Measurements from ENCODE around the gene SPRY1.
A peak's percentile ranks its signal among the peaks of the same experiment; 100 is the strongest.

Gene SPRY1

GRCh38 chr4:123449362-123449761 is 52.8 kb downstream of the SPRY1 start:
- Histone ChIP-seq H3K4me2 (ENCODE audit: low read depth, low read length, poor library complexity, severe bottlenecking) (peak overlapping the region; percentile 13), H4K20me1 (ENCODE audit: insufficient read depth, low read length, poor library complexity, severe bottlenecking) (no peaks in the 10 kb centered on the region), H3K36me3 (ENCODE audit: insufficient read depth, low read length) (no peaks in the 10 kb centered on the region), H3F3A (ENCODE audit: low read depth) (no peaks in the 10 kb centered on the region), H3K9me2 (replicated peaks; ENCODE audit: low read depth, low read length) (no peaks in the 10 kb centered on the region), H3K9me3 (ENCODE audit: insufficient read depth, low read depth, low read length) (no peaks in the 10 kb centered on the region), H3K9ac (ENCODE audit: low read depth, low read length, poor library complexity, severe bottlenecking) (no peak overlapping the region), H3K4me3 (ENCODE audit: low read length, poor library complexity, severe bottlenecking) (no peak overlapping the region), H3K4me1 (ENCODE audit: insufficient read depth, low read length, poor library complexity, severe bottlenecking) (peaks cover 25% of the 10 kb centered on the region), H3K27me3 (ENCODE audit: insufficient read depth, low read length, poor library complexity, severe bottlenecking) (no peaks in the 10 kb centered on the region), H3K79me2 (ENCODE audit: insufficient read depth, low read length) (no peaks in the 10 kb centered on the region), H2AFZ (ENCODE audit: low read length) (no peak overlapping the region)
- TF ChIP-seq EZH2phosphoT487 (IDR thresholded peaks at IDR 0.05; ENCODE audit: borderline replicate concordance) (no peak), CTCF (conservative IDR thresholded peaks at IDR 0.05; ENCODE audit: low read length) (no peak)

- Histone ChIP-seq H2AFZ (ENCODE audit: low read length) (no peak overlapping the region), H3K4me2 (ENCODE audit: low read depth, low read length, poor library complexity, severe bottlenecking) (peak overlapping the region; percentile 13), H3K4me1 (ENCODE audit: insufficient read depth, low read length, poor library complexity, severe bottlenecking) (peaks cover 22% of the 10 kb centered on the region)
These were observed 53.2 kb downstream of the SPRY1 start for GRCh38 chr4:123449780-123450179.

GRCh38 chr4:123450393-123450792 is 53.8 kb downstream of the SPRY1 start:
- H3K9ac ChIP-seq (ENCODE audit: low read depth, low read length, poor library complexity, severe bottlenecking), result no peak overlapping the region
- H3K36me3 ChIP-seq (ENCODE audit: insufficient read depth, low read length), result no peaks in the 10 kb centered on the region
- no peaks in the 10 kb centered on the region for H3K9me3 ChIP-seq (ENCODE audit: insufficient read depth, low read depth, low read length)
- H3K27me3 ChIP-seq (ENCODE audit: insufficient read depth, low read length, poor library complexity, severe bottlenecking), result no peaks in the 10 kb centered on the region
- no peaks in the 10 kb centered on the region for H4K20me1 ChIP-seq (ENCODE audit: insufficient read depth, low read length, poor library complexity, severe bottlenecking)
- TF ChIP-seq CTCF (conservative IDR thresholded peaks at IDR 0.05; ENCODE audit: low read length) (no peak), EZH2phosphoT487 (IDR thresholded peaks at IDR 0.05; ENCODE audit: borderline replicate concordance) (no peak)
- H3K9me2 ChIP-seq (replicated peaks; ENCODE audit: low read depth, low read length), result no peaks in the 10 kb centered on the region
- H3K4me3 ChIP-seq (ENCODE audit: low read length, poor library complexity, severe bottlenecking), result no peak overlapping the region
- no peaks in the 10 kb centered on the region for H3K79me2 ChIP-seq (ENCODE audit: insufficient read depth, low read length)
- no peak overlapping the region for H3K4me2 ChIP-seq (ENCODE audit: low read depth, low read length, poor library complexity, severe bottlenecking)
- H3K4me1 ChIP-seq (ENCODE audit: insufficient read depth, low read length, poor library complexity, severe bottlenecking), result peaks cover 18% of the 10 kb centered on the region
- no peaks in the 10 kb centered on the region for H3F3A ChIP-seq (ENCODE audit: low read depth)
- no peak overlapping the region for H2AFZ ChIP-seq (ENCODE audit: low read length)

More at GRCh38 chr4:123449780-123450179, 53.2 kb downstream of the SPRY1 start:
- H3K9me3 ChIP-seq (ENCODE audit: insufficient read depth, low read depth, low read length), result no peaks in the 10 kb centered on the region
- no peaks in the 10 kb centered on the region for H3K36me3 ChIP-seq (ENCODE audit: insufficient read depth, low read length)
- H3K27me3 ChIP-seq (ENCODE audit: insufficient read depth, low read length, poor library complexity, severe bottlenecking), result no peaks in the 10 kb centered on the region
- no peak overlapping the region for H3K9ac ChIP-seq (ENCODE audit: low read depth, low read length, poor library complexity, severe bottlenecking)
- H3K9me2 ChIP-seq (replicated peaks; ENCODE audit: low read depth, low read length), result no peaks in the 10 kb centered on the region
- no peaks in the 10 kb centered on the region for H3F3A ChIP-seq (ENCODE audit: low read depth)
- no peaks in the 10 kb centered on the region for H4K20me1 ChIP-seq (ENCODE audit: insufficient read depth, low read length, poor library complexity, severe bottlenecking)
- TF ChIP-seq CTCF (conservative IDR thresholded peaks at IDR 0.05; ENCODE audit: low read length) (no peak), EZH2phosphoT487 (IDR thresholded peaks at IDR 0.05; ENCODE audit: borderline replicate concordance) (peak; percentile 70; the same call in 1 of the 2 replicates)
- no peak overlapping the region for H3K4me3 ChIP-seq (ENCODE audit: low read length, poor library complexity, severe bottlenecking)
- H3K79me2 ChIP-seq (ENCODE audit: insufficient read depth, low read length), result no peaks in the 10 kb centered on the region

Data from Loucy (cell line).